Fibroblast of lung (primary cell): ENCODE data around the gene GALNT2. TPM values are rescaled to one million over a fixed set of nuclear protein-coding genes. Genes with fewer than 3 reads are reported as not detected.

Experiments used
- DNase-seq, 2 donors: peaks; one replicate each; pipeline versions ENCODE4 v3.0.0 to v3.0.0-alpha.2; 2010; ENCODE audit warnings: low read depth in 2 of 2
- H2AFZ ChIP-seq: 2 replicates; pipeline ENCODE4 v1.5.1; 2012; ENCODE audit warnings: low read length, control low read depth, inconsistent platforms
- H3K27ac ChIP-seq: 2 replicates; pipeline ENCODE4 v1.5.1; 2011; ENCODE audit warnings: low read length, control low read depth; ENCODE audit not compliant: insufficient read depth
- H3K27me3 ChIP-seq: 2 replicates; pipeline ENCODE4 v1.5.1; 2011; ENCODE audit warnings: mild to moderate bottlenecking, low read length; ENCODE audit not compliant: control insufficient read depth, insufficient read depth
- H3K36me3 ChIP-seq: 2 replicates; pipeline ENCODE4 v1.5.1; 2011; ENCODE audit warnings: low read length; ENCODE audit not compliant: control insufficient read depth, insufficient read depth
- H3K4me1 ChIP-seq: 2 replicates; pipeline ENCODE4 v1.5.1; 2011; ENCODE audit warnings: low read length; ENCODE audit not compliant: control insufficient read depth, insufficient read depth; ENCODE audit errors: extremely low read depth
- H3K4me2 ChIP-seq: 2 replicates; pipeline ENCODE4 v1.5.1; 2011; ENCODE audit warnings: low read length, control low read depth; ENCODE audit not compliant: insufficient read depth; ENCODE audit errors: extremely low read depth
- H3K4me3 ChIP-seq, 4 experiments: fragments of 200-600 bp in 1 of 4; sonication (generic) in 1 of 4; replicated peaks in 1 of 4; 2 replicates each; pipeline ENCODE4 v1.5.1; 2011 to 2016; ENCODE audit warnings: low read length in 4 of 4, low read depth in 3 of 4, mild to moderate bottlenecking in 3 of 4, control low read depth in 2 of 4, inconsistent platforms in 1 of 4, mixed read lengths in 1 of 4; ENCODE audit not compliant: insufficient read depth in 1 of 4; ENCODE audit errors: control extremely low read depth in 1 of 4
- H3K79me2 ChIP-seq: 2 replicates; pipeline ENCODE4 v1.5.1; 2012; ENCODE audit warnings: mild to moderate bottlenecking, low read length, inconsistent platforms; ENCODE audit not compliant: control insufficient read depth, insufficient read depth
- H3K9ac ChIP-seq: 2 replicates; pipeline ENCODE4 v1.5.1; 2011; ENCODE audit warnings: mild to moderate bottlenecking, low read length, control low read depth; ENCODE audit not compliant: insufficient read depth
- H3K9me3 ChIP-seq: 2 replicates; pipeline ENCODE4 v1.5.1; 2012; ENCODE audit warnings: low read depth, low read length; ENCODE audit not compliant: control insufficient read depth, insufficient read depth
- H4K20me1 ChIP-seq: 2 replicates; pipeline ENCODE4 v1.5.1; 2011; ENCODE audit warnings: low read length; ENCODE audit not compliant: control insufficient read depth, insufficient read depth; ENCODE audit errors: extremely low read depth
- EZH2 ChIP-seq: IDR thresholded peaks from 2 replicates; pipeline ENCODE4 v1.5.1; 2012; ENCODE audit warnings: low read length, control low read depth, mild to moderate bottlenecking; ENCODE audit errors: missing control alignments
- polyA plus RNA-seq, 2 donors: library from polyadenylated mRNA; depleted of rRNA in 1 of 2; stranded (reverse) in 1 of 2; unstranded in 1 of 2; fragments of >200 nt; gene quantifications; 2 replicates each; pipeline ENCODE4 v1.2.1, GENCODE V29; 2011 to 2012; ENCODE audit warnings: missing spikeins in 1 of 2
- total RNA-seq: library from RNA; depleted of rRNA; stranded (reverse); fragments of >200 nt; gene quantifications from 2 replicates; pipeline ENCODE4 v1.2.1, GENCODE V29; 2014
- TF ChIP-seq, protein P1 (sequence below), 2 donors: IDR thresholded peaks in 1 of 2; conservative IDR thresholded peaks in 1 of 2; 1 replicate in 1 of 2; 2 replicates in 1 of 2; pipeline ENCODE4 v1.5.1; 2011 to 2012; ENCODE audit warnings: low read length in 2 of 2, control low read depth in 1 of 2, inconsistent platforms in 1 of 2, low read depth in 1 of 2, mild to moderate bottlenecking in 1 of 2

GALNT2 gene
- total and polyA plus RNA-seq, 2 donors (not counting 1 experiment from before 2014, with no cell fraction given), result 106 to 115 TPM

DNA sequence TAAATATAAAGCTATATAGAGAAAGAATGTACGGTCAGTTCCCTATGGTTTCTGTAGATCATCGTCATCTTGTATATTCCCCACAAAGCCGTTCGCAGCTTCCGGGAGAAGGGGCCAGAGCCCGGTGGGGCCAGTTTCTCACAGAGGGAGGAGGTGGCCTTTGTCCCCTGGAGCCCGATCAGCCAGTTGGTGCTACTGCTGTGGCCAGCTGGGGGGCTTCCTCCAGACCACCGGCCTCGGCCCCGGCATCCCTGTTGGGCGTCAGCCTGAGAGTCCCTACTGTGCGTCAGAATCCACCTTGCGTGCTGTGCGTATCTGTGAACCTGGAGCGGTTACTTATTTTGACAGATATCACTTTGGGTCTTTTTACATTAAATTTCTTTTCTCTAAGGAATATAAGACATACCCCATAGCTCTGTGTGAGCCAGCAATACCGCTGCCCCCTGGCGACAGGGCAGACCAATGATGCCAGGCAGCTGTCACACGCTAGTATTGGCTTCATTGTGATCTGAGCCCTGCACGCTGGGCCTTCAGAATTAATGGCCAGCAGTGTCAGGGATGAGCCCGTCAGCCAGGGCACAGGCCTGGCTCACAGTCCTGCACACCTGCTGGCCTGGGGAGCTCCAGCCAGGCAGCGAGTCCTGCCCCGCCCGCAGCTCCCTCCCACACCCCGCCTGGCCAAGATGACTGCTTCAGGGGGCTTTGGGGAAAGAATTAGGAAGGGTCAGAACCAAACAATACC lies 213.2 kb downstream of the GALNT2 start:
- TF ChIP-seq EZH2, result no peak
- TF ChIP-seq, protein P1, sequence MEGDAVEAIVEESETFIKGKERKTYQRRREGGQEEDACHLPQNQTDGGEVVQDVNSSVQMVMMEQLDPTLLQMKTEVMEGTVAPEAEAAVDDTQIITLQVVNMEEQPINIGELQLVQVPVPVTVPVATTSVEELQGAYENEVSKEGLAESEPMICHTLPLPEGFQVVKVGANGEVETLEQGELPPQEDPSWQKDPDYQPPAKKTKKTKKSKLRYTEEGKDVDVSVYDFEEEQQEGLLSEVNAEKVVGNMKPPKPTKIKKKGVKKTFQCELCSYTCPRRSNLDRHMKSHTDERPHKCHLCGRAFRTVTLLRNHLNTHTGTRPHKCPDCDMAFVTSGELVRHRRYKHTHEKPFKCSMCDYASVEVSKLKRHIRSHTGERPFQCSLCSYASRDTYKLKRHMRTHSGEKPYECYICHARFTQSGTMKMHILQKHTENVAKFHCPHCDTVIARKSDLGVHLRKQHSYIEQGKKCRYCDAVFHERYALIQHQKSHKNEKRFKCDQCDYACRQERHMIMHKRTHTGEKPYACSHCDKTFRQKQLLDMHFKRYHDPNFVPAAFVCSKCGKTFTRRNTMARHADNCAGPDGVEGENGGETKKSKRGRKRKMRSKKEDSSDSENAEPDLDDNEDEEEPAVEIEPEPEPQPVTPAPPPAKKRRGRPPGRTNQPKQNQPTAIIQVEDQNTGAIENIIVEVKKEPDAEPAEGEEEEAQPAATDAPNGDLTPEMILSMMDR (conservative IDR thresholded peaks at IDR 0.05 in 1 of 2, IDR thresholded peaks at IDR 0.05 in 1 of 2; ENCODE audit: low read depth in 1 of 2, low read length in 2 of 2), result no peak
- no peak for DNase-seq
- H4K20me1 ChIP-seq, result no peaks in the 10 kb centered on the region
- no peak overlapping the region for H3K4me2 ChIP-seq
- no peaks in the 10 kb centered on the region for H3K27me3 ChIP-seq
- no peak overlapping the region for H3K4me3 ChIP-seq
- H3K9ac ChIP-seq, result no peak overlapping the region
- H2AFZ ChIP-seq, result no peak overlapping the region
- H3K79me2 ChIP-seq, result no peaks in the 10 kb centered on the region
- no peak overlapping the region for H3K27ac ChIP-seq
- no peaks in the 10 kb centered on the region for H3K9me3 ChIP-seq
- no peaks in the 10 kb centered on the region for H3K4me1 ChIP-seq
- peaks cover 14% of the 10 kb centered on the region for H3K36me3 ChIP-seq

- no peak for DNase-seq
- Histone ChIP-seq H3K79me2 (no peaks in the 10 kb centered on the region), H3K9me3 (no peaks in the 10 kb centered on the region), H3K27me3 (no peaks in the 10 kb centered on the region), H3K27ac (no peak overlapping the region), H3K4me2 (no peak overlapping the region), H3K4me3 (no peak overlapping the region), H3K36me3 (peaks cover 14% of the 10 kb centered on the region), H2AFZ (no peak overlapping the region), H4K20me1 (no peaks in the 10 kb centered on the region), H3K9ac (no peak overlapping the region), H3K4me1 (no peaks in the 10 kb centered on the region)
- no peak for TF ChIP-seq EZH2
- TF ChIP-seq, protein P1 (conservative IDR thresholded peaks at IDR 0.05 in 1 of 2, IDR thresholded peaks at IDR 0.05 in 1 of 2; ENCODE audit: low read depth in 1 of 2, low read length in 2 of 2), result no peak
These were observed 213.9 kb downstream of the GALNT2 start for GRCh38 chr1:230280906-230281413.

DNA sequence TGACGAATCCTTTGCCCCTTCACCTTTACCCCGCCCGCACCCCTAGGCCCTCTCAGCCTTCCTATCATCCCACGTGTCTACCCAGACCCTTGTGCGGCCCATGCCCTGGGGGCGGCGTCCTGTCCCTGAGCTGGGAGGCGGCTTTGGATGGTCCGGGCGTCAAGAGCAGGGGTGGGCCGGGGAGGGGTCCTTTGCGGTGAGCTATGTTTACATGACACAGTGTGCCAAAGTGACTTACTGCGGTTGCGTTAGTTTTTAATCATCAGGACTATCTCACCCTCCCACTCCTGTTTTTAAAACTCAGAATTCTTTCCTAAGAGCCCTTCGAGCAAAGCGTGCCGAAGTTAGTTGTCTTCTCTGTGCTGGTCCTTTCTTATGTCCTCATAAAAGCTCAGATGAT lies 214.5 kb downstream of the GALNT2 start:
- Histone ChIP-seq H3K27me3 (no peaks in the 10 kb centered on the region), H3K27ac (no peak overlapping the region), H3K4me1 (no peaks in the 10 kb centered on the region), H3K4me3 (no peak overlapping the region), H3K36me3 (peaks cover 9% of the 10 kb centered on the region), H3K9me3 (no peaks in the 10 kb centered on the region), H3K79me2 (no peaks in the 10 kb centered on the region), H3K9ac (no peak overlapping the region), H3K4me2 (no peak overlapping the region), H2AFZ (no peak overlapping the region), H4K20me1 (no peaks in the 10 kb centered on the region)
- peak in 1 of 2 donors; percentile 55 for DNase-seq
- TF ChIP-seq, protein P1 (conservative IDR thresholded peaks at IDR 0.05 in 1 of 2, IDR thresholded peaks at IDR 0.05 in 1 of 2; ENCODE audit: low read depth in 1 of 2, low read length in 2 of 2), result no peak
- TF ChIP-seq EZH2, result no peak
